ENCODE measurements around the gene CADM4.
"Not testable (repeated sequence)": the region's sequence is repeated elsewhere in the genome, so short reads cannot be mapped to it uniquely, and the experiment has no call there.

CADM4 gene

DNA sequence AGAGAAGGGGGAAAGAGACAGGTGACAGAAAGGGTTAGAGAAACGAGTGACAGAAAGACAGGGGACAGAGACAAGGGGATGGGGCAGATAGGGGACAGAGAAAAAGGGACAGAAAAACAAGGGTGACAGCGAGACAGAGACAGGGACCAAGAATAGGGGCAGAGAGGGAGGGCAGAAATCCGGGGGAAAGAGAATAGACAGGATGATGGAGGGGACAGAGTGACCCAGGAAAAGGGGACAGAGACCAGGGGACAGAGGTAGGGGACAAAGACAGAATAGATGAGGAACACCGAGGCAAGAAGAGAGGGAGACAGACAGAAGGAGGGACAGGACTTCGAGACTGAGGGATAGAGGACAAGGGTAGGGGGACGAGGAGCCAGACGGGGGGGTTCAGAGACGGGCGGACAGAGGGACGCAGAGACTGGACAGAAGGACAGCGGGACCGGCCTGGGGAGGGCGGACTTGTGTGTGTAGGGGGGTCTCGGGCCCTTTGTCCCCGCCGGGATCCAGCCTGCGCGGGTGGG is 593 bp downstream of the CADM4 start:
- Histone ChIP-seq H3K4me1 (peaks cover 4% of the 10 kb centered on the region), H3K9me3 (no peaks in the 10 kb centered on the region), H3K4me3 (ENCODE audit: low read depth, low read length) (0 out of 2 replicates have a peak overlapping the region, but pooled peaks have one; percentile 19), H3K36me3 (no peaks in the 10 kb centered on the region), H3K27me3 (peaks cover 21% of the 10 kb centered on the region)
- TF ChIP-seq, protein P1, sequence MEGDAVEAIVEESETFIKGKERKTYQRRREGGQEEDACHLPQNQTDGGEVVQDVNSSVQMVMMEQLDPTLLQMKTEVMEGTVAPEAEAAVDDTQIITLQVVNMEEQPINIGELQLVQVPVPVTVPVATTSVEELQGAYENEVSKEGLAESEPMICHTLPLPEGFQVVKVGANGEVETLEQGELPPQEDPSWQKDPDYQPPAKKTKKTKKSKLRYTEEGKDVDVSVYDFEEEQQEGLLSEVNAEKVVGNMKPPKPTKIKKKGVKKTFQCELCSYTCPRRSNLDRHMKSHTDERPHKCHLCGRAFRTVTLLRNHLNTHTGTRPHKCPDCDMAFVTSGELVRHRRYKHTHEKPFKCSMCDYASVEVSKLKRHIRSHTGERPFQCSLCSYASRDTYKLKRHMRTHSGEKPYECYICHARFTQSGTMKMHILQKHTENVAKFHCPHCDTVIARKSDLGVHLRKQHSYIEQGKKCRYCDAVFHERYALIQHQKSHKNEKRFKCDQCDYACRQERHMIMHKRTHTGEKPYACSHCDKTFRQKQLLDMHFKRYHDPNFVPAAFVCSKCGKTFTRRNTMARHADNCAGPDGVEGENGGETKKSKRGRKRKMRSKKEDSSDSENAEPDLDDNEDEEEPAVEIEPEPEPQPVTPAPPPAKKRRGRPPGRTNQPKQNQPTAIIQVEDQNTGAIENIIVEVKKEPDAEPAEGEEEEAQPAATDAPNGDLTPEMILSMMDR (IDR thresholded peaks at IDR 0.05; ENCODE audit: low read depth, low read length), result no peak
- DNase-seq, result no peak

DNA sequence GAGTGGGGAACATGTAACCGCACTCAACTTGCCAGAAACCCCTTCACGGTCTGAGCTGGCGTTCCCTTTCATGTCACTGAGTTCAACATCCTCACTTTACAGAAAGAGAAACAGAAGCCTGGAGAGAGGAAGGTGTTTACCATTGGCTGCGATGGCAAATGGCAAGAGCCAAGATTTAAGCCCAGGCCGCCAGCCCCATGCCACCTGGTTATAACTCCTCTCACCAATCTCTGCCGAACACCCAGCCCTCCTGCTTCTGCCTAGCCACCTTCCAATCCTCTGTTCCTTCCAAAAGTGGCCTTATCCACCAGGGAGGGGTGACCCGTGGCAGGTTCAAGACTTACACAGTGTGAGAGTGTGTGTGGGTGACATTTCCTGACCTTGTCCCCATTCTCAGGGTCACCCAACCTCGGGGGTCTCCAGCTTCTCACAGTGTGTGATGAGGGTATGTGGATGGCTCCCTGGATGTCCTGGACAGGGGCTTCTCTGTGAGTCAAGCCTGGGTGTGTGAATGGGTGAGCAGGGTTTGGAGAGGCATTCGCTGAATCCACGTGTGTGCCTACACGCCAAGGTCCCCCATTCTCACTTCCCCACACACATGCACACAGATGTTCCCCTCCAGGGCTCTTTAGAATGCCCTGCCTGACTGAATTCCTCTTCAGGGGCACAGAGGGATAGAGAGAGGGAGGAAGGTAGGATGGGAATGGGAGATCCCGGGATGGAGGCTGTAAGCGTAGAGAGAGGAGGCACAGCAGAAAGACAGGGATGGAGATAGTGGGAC is 1.2 kb downstream of the CADM4 start:
- no peak for DNase-seq
- H3K9me3 ChIP-seq, result no peaks in the 10 kb centered on the region
- no peak overlapping the region for H3K4me3 ChIP-seq (ENCODE audit: low read depth, low read length)
- TF ChIP-seq, protein P1 (IDR thresholded peaks at IDR 0.05; ENCODE audit: low read depth, low read length), result no peak
- peaks cover 21% of the 10 kb centered on the region for H3K27me3 ChIP-seq
- peaks cover 4% of the 10 kb centered on the region for H3K4me1 ChIP-seq
- H3K36me3 ChIP-seq, result no peaks in the 10 kb centered on the region

DNA sequence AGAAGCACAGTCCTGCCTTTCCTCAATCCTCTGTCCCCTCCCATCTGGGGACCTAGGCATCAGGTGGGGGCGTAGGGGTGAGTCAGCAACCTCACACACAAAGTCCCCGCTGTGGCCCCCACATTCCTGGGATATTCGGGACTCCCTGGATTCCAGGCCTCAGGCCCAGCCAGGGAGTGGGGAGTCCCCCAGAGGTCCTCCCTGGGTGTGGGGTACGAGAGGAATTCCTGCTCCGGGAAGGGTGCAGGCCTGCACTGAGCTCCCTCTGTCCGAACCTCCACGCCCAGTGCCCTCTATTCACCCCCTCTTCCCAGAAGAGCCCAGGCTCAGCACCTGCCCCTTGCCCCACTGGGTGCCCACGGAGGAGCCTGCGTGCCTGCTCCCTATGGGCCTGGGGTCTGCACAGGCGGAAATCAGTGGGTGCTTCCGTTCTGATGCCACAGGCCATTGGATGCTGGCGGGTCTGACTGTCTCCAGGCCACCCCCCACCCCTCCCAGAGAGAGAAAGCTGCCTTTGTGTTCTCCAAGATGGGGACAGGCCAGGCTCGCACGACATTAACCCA is 3.4 kb downstream of the CADM4 start:
- H3K27me3 ChIP-seq, result peaks cover 21% of the 10 kb centered on the region
- no peak for DNase-seq
- H3K36me3 ChIP-seq, result no peaks in the 10 kb centered on the region
- H3K9me3 ChIP-seq, result no peaks in the 10 kb centered on the region
- peaks cover 4% of the 10 kb centered on the region for H3K4me1 ChIP-seq
- no peak overlapping the region for H3K4me3 ChIP-seq (ENCODE audit: low read depth, low read length)
- TF ChIP-seq, protein P1 (IDR thresholded peaks at IDR 0.05; ENCODE audit: low read depth, low read length), result no peak

DNA sequence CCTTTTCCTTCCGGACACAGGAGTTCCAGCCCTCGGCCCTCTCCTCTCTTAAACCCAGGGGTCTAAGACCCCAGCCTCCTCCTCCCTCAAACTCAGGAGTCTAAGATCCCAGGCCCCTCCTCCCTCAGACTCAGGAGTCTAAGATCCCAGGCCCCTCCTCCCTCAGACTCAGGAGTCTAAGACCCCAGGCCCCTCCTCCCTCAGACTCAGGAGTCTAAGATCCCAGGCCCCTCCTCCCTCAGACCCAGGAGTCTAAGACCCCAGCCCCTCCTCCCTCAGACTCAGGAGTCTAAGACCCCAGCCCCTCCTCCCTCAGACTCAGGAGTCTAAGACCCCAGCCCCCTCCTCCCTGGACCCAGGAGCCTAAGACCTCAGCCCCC is 4.1 kb downstream of the CADM4 start:
- DNase-seq; H3K4me3 ChIP-seq (ENCODE audit: low read depth, low read length): not testable (repeated sequence)

DNA sequence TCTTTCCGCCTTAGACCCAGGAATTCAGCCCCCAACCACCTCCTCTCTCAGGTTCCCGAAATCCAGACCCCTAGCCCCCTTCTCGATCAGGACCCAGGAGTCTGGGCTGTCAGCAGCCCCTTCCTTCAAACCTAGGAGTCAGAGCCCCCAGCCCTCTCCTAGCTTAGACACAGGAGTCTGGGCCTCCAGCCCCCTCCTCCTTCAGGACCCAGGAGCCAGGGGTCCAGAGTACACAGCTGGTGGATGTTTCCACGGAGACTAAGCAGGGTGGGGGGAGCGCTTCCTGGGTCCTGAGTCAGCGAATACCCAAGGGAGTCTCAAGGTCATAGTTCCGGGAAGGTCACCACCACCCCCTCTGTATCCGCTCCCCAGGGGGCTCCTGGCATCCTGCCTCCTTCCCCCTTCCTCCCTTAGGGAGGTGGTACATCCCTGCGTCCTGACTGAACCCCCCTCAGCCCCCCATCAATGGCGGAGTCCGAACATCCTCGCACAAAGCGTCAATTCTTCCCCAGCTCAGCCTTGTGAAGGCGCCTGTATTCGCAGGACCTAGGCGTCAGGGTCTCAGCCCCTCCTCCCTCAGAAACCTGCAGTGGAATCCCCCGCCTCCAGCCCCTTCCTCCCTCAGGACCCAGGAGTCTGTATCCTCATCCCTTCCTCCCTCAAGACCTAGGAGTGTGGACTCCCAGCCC is 4.6 kb downstream of the CADM4 start:
- H3K4me1 ChIP-seq, result peaks cover 4% of the 10 kb centered on the region
- H3K9me3 ChIP-seq, result no peaks in the 10 kb centered on the region
- 0 out of 2 replicates have a peak overlapping the region, but pooled peaks have one; percentile 8 for H3K4me3 ChIP-seq (ENCODE audit: low read depth, low read length)
- TF ChIP-seq, protein P1 (IDR thresholded peaks at IDR 0.05; ENCODE audit: low read depth, low read length), result no peak
- H3K27me3 ChIP-seq, result peaks cover 15% of the 10 kb centered on the region
- no peak for DNase-seq
- no peaks in the 10 kb centered on the region for H3K36me3 ChIP-seq

More for the DNA sequence above, 4.1 kb downstream of the CADM4 start:
- not testable (repeated sequence) for H3K9me3 ChIP-seq, H3K36me3 ChIP-seq, H3K4me1 ChIP-seq
- H3K27me3 ChIP-seq, result peaks cover 20% of the 10 kb centered on the region

DNA sequence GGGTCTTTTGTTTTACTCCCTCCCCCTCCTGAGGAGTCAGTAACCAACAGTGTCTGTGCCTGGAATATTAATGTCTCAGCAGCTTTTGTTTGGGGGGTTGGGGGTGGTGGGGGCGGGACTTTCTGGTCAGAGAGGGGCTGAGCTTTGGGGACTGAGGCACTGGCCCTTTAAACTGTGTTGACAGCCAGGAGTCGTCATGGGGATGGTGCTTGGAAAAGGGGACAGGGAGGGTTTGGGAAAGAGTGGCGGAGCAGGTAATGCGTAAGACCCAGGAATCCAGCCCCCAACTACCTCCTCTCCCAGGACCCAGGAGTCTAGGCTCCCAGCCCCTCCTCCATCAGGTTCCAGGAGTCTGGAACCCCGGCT is 5.2 kb downstream of the CADM4 start:
- Histone ChIP-seq H3K36me3 (no peaks in the 10 kb centered on the region), H3K4me3 (ENCODE audit: low read depth, low read length) (no peak overlapping the region), H3K9me3 (no peaks in the 10 kb centered on the region), H3K27me3 (peaks cover 15% of the 10 kb centered on the region), H3K4me1 (peaks cover 4% of the 10 kb centered on the region)
- TF ChIP-seq, protein P1 (IDR thresholded peaks at IDR 0.05; ENCODE audit: low read depth, low read length), result no peak
- DNase-seq, result no peak
